Endothelial cell of umbilical vein (primary cell): ENCODE data around the gene NEDD9. TPM values are rescaled to one million over a fixed set of nuclear protein-coding genes. Genes with fewer than 3 reads are reported as not detected.

Experiments used
- BruUV-seq: library from RNA; stranded (reverse); fragments of 400-500 nt; replicated peaks from 2 replicates; lab custom pipeline; 2021; lab: Mats Ljungman, UMichigan
- CTCF ChIA-PET: fragments of 300-600, 350-600 bp; sonication (Branson Sonifier 250); formaldehyde crosslinking; loops from one replicate; lab custom pipeline; 2021; ENCODE audit warnings: antibody characterized with exemption, inconsistent platforms; lab: Charles Lee
- POLR2A ChIA-PET: fragments of 300-600, 350-600 bp; sonication (Branson Sonifier 250); formaldehyde crosslinking; loops from one replicate; lab custom pipeline; 2021; ENCODE audit warnings: antibody characterized with exemption, inconsistent platforms; lab: Charles Lee
- DNase-seq: peaks from one replicate; pipeline ENCODE4 v3.0.0-alpha.2; 2011; ENCODE audit warnings: low read depth, low spot score
- FAIRE-seq: peaks from 2 replicates; lab custom pipeline; 2011; peaks lifted over from hg19 to GRCh38; lab: Jason Lieb, UNC
- H2AFZ ChIP-seq: 2 replicates; pipeline ENCODE4 v1.6.0; 2012; ENCODE audit warnings: low read depth, low read length, control low read depth, inconsistent platforms
- H3K27ac ChIP-seq: 2 replicates; pipeline ENCODE4 v1.5.1; 2011; ENCODE audit warnings: low read depth, mild to moderate bottlenecking, control low read depth, low read length, moderate library complexity; ENCODE audit not compliant: insufficient read depth
- H3K27me3 ChIP-seq, 2 experiments: 2 replicates each; pipeline versions ENCODE4 v1.6.0 to v1.6.1; 2011; ENCODE audit warnings: low read length in 2 of 2, mixed read lengths in 1 of 2; ENCODE audit not compliant: control insufficient read depth in 2 of 2, insufficient read depth in 2 of 2
- H3K36me3 ChIP-seq, 2 experiments: 2 replicates in 1 of 2; 3 replicates in 1 of 2; pipeline ENCODE4 v1.5.1; 2011; ENCODE audit warnings: low read length in 2 of 2, mild to moderate bottlenecking in 1 of 2, moderate library complexity in 1 of 2; ENCODE audit not compliant: control insufficient read depth in 2 of 2, insufficient read depth in 2 of 2; ENCODE audit errors: extremely low read depth in 1 of 2
- H3K4me1 ChIP-seq: 3 replicates; pipeline ENCODE4 v1.5.1; 2011; ENCODE audit warnings: mild to moderate bottlenecking, low read length; ENCODE audit not compliant: control insufficient read depth, insufficient read depth; ENCODE audit errors: extremely low read depth
- H3K4me2 ChIP-seq: 2 replicates; pipeline ENCODE4 v1.6.1; 2011; ENCODE audit warnings: low read length, control low read depth, mixed read lengths; ENCODE audit not compliant: insufficient read depth
- H3K4me3 ChIP-seq, 3 experiments: fragments of 200-600 bp in 1 of 3; sonication (generic), shearing (Covaris generic) in 1 of 3; replicated peaks in 1 of 3; 2 replicates each; pipeline ENCODE4 v1.5.1; 2011 to 2016; ENCODE audit warnings: control low read depth in 3 of 3, low read length in 3 of 3, mild to moderate bottlenecking in 2 of 3, inconsistent platforms in 1 of 3, low read depth in 1 of 3, moderate library complexity in 1 of 3; ENCODE audit not compliant: insufficient read depth in 1 of 3
- H3K79me2 ChIP-seq: 2 replicates; pipeline ENCODE4 v1.6.0; 2012; ENCODE audit warnings: low read length, inconsistent platforms; ENCODE audit not compliant: control insufficient read depth, insufficient read depth
- H3K9ac ChIP-seq: replicated peaks from 2 replicates; pipeline ENCODE3; 2011; ENCODE audit warnings: low read length, control low read depth; ENCODE audit not compliant: insufficient read depth; ENCODE audit errors: extremely low read depth
- H3K9me1 ChIP-seq: replicated peaks from 3 replicates; pipeline ENCODE4 v1.6.0; 2011; ENCODE audit warnings: mild to moderate bottlenecking, low read length; ENCODE audit not compliant: control insufficient read depth, insufficient read depth; ENCODE audit errors: extremely low read depth
- H3K9me3 ChIP-seq: replicated peaks from 2 replicates; pipeline ENCODE4 v1.5.1; 2012; ENCODE audit warnings: low read length, inconsistent platforms; ENCODE audit not compliant: control insufficient read depth, insufficient read depth
- H4K20me1 ChIP-seq: replicated peaks from 2 replicates; pipeline ENCODE3; 2011; ENCODE audit warnings: mild to moderate bottlenecking, low read length; ENCODE audit not compliant: control insufficient read depth, insufficient read depth; ENCODE audit errors: extremely low read depth
- FOS ChIP-seq: IDR thresholded peaks from 2 replicates; pipeline ENCODE4 v1.6.1; 2011; ENCODE audit warnings: mild to moderate bottlenecking, low read length, moderate library complexity, borderline replicate concordance; ENCODE audit not compliant: insufficient read depth
- JUN ChIP-seq: IDR thresholded peaks from 2 replicates; pipeline ENCODE4 v1.6.1; 2011; ENCODE audit warnings: borderline replicate concordance, low read depth; ENCODE audit not compliant: insufficient read length, insufficient read depth
- MAX ChIP-seq: IDR thresholded peaks from 2 replicates; pipeline ENCODE4 v1.6.1; 2011; ENCODE audit not compliant: insufficient read depth, insufficient read length
- POLR2AphosphoS5 ChIP-seq: IDR thresholded peaks from 2 replicates; pipeline ENCODE4 v1.6.1; 2012; ENCODE audit warnings: low read depth, mild to moderate bottlenecking, control low read depth, low read length, moderate library complexity; ENCODE audit not compliant: insufficient read depth
- dilution Hi-C: fragments of 300-500 bp; cut with MboI; formaldehyde crosslinking; loops from one replicate; pipeline ENCODE4 v1.15.0; 2019; ENCODE audit warnings: low sequenced_read_pairs; ENCODE audit not compliant: extremely low pct_ligation_motif_present
- intact Hi-C: fragments of 100-400 bp; cut with micrococcal nuclease; formaldehyde crosslinking; loops from one replicate; pipeline ENCODE4 v1.10.0; 2022
- polyA plus RNA-seq, 4 experiments: library from polyadenylated mRNA; depleted of rRNA in 3 of 4; stranded (reverse) in 3 of 4; unstranded in 1 of 4; fragments of >200 nt; gene quantifications; 2 replicates each; pipeline versions ENCODE4 v1.2.1 to v1.2.3, GENCODE V29; 2011 to 2012; ENCODE audit warnings: missing spikeins in 1 of 4
- total RNA-seq: library from RNA; stranded (reverse); gene quantifications from 2 replicates; pipeline ENCODE4 v1.2.3, GENCODE V29; 2021

The NEDD9 gene
- total and polyA plus RNA-seq, 2 donors (not counting 3 experiments of a cell fraction or from before 2014, with no cell fraction given): 55.2 to 61.0 TPM

- Histone ChIP-seq H3K9me1 (no peaks in the 10 kb centered on the region), H3K9ac (no peak overlapping the region), H3K4me1 (no peaks in the 10 kb centered on the region), H3K4me2 (no peak overlapping the region), H3K4me3 (no peak overlapping the region), H3K27me3 (no peaks in the 10 kb centered on the region), H2AFZ (no peak overlapping the region), H3K9me3 (no peaks in the 10 kb centered on the region), H3K36me3 (no peaks in the 10 kb centered on the region), H3K79me2 (no peaks in the 10 kb centered on the region), H3K27ac (no peak overlapping the region), H4K20me1 (no peaks in the 10 kb centered on the region)
- BruUV-seq: no TSS peak
- FAIRE-seq (no peak), DNase-seq (no peak)
- POLR2A ChIA-PET: no interaction called here
- TF ChIP-seq POLR2AphosphoS5 (no peak), JUN (peak; percentile 27)
- dilution Hi-C loops: loop anchor here (25.0 kb wide), 1 partner anchor 344 kb away; no protein-coding TSS in a partner anchor
- CTCF ChIA-PET: interaction anchor here (0.6 to 4.0 kb wide), 23 partner anchors 12 to 588 kb away, joined by 3 to 136 read pairs (median 4); partner anchors contain the start of genes NEDD9 and SMIM13
- intact Hi-C loops: loop anchor here (1.0 to 2.0 kb wide), 7 partner anchors 29 to 432 kb away; partner anchors contain the start of gene NEDD9
These were observed 88.8 kb downstream of the NEDD9 start for GRCh38 chr6:11143394-11144371.

- BruUV-seq: no TSS peak
- H3K36me3 ChIP-seq: no peaks in the 10 kb centered on the region
These were observed 90.0 kb downstream of the NEDD9 start for GRCh38 chr6:11142296-11143027.

More at GRCh38 chr6:11142296-11143027, 90.0 kb downstream of the NEDD9 start:
- H3K27me3 ChIP-seq: no peaks in the 10 kb centered on the region
- H3K27ac ChIP-seq: no peak overlapping the region
- TF ChIP-seq MAX: no peak
- no peak for TF ChIP-seq FOS
- CTCF ChIA-PET: interaction anchor here (0.9 to 4.0 kb wide), 3 partner anchors 11 to 433 kb away, joined by 3 to 136 read pairs (median 32); no protein-coding TSS in a partner anchor
- H3K9me1 ChIP-seq: no peaks in the 10 kb centered on the region
- DNase-seq (no peak), FAIRE-seq (no peak)
- no peak overlapping the region for H3K4me2 ChIP-seq
- no peaks in the 10 kb centered on the region for H3K4me1 ChIP-seq
- no peak overlapping the region for H2AFZ ChIP-seq
- no peak overlapping the region for H3K9ac ChIP-seq
- dilution Hi-C loops: loop anchor here (25.0 kb wide), 1 partner anchor 345 kb away; no protein-coding TSS in a partner anchor
- intact Hi-C loops: no loop called here
- H3K9me3 ChIP-seq: no peaks in the 10 kb centered on the region
- POLR2A ChIA-PET: no interaction called here
- H3K79me2 ChIP-seq: no peaks in the 10 kb centered on the region
- no peak overlapping the region for H3K4me3 ChIP-seq
- no peaks in the 10 kb centered on the region for H4K20me1 ChIP-seq
